Omental fat pad (tissue), 4 donors: ENCODE data around the gene SRXN1. TPM values are rescaled to one million over a fixed set of nuclear protein-coding genes. Genes with fewer than 3 reads are reported as not detected.

Source experiments
- ATAC-seq: fragments of 150-250 bp; one replicate; pipeline ENCODE4 v1.9.1; 2016; ENCODE audit warnings: mild to moderate bottlenecking, moderate library complexity; ENCODE audit not compliant: low FRiP score
- DNase-seq: peaks from one replicate; pipeline ENCODE4 v3.0.0-alpha.2; 2019; ENCODE audit warnings: low spot score
- CTCF ChIP-seq, 3 donors: fragments of 450-650 bp; IDR thresholded peaks; one replicate each; pipeline ENCODE4 v1.5.1; 2016 to 2017; ENCODE audit warnings: antibody characterized with exemption in 3 of 3, mild to moderate bottlenecking in 3 of 3, moderate library complexity in 2 of 3
- total RNA-seq, 4 donors: library from RNA; depleted of rRNA; stranded (reverse); fragments of >200 nt; gene quantifications; one replicate each; pipeline ENCODE4 v1.1.0, GENCODE V29; 2016

Gene SRXN1
- total RNA-seq, 4 donors from 2014 or later, result 43.4 to 62.4 (median 48.5) TPM

- no peak for TF ChIP-seq CTCF (IDR thresholded peaks at IDR 0.05)
- DNase-seq (no peak), ATAC-seq (no peak)
Measured at GRCh38 chr20:635028-635892, 17.7 kb downstream of the SRXN1 start.

- DNase-seq (no peak), ATAC-seq (no peak)
- no peak for TF ChIP-seq CTCF (IDR thresholded peaks at IDR 0.05)
Measured at GRCh38 chr20:634148-634925, 18.7 kb downstream of the SRXN1 start.

- no peak for TF ChIP-seq CTCF (IDR thresholded peaks at IDR 0.05)
- ATAC-seq (no peak), DNase-seq (no peak)
Measured at GRCh38 chr20:631101-631500, 21.9 kb downstream of the SRXN1 start.

- DNase-seq, result no peak
- no peak for TF ChIP-seq CTCF (IDR thresholded peaks at IDR 0.05)
- no peak for ATAC-seq
Measured at GRCh38 chr20:626579-626978, 26.4 kb downstream of the SRXN1 start.

- ATAC-seq (no peak), DNase-seq (no peak)
- TF ChIP-seq CTCF (IDR thresholded peaks at IDR 0.05), result no peak
Measured at GRCh38 chr20:625360-625932, 27.6 kb downstream of the SRXN1 start.

- TF ChIP-seq CTCF (IDR thresholded peaks at IDR 0.05), result no peak
- DNase-seq (no peak), ATAC-seq (no peak)
Measured at GRCh38 chr20:623704-624103, 29.3 kb downstream of the SRXN1 start.
